HCT116 (cell line): ENCODE results near the gene GPC5. TPM values are rescaled to one million over a fixed set of nuclear protein-coding genes. Genes with fewer than 3 reads are reported as not detected.

Source experiments
- ATAC-seq: fragments of 200-7000 bp; cut with Tn5 transposase; 2 replicates; pipeline ENCODE4 v1.9.1; 2020; ENCODE audit warnings: mild to moderate bottlenecking, moderate library complexity
- BruUV-seq: library from RNA; stranded (reverse); fragments of 400-500 nt; replicated peaks from 2 replicates; lab custom pipeline; 2021; lab: Mats Ljungman, UMichigan
- CTCF ChIA-PET: fragments of 300-600 bp; sonication (Branson Sonifier 250); formaldehyde crosslinking; loops from one replicate; lab custom pipeline; 2021; ENCODE audit warnings: antibody characterized with exemption; lab: Charles Lee
- POLR2A ChIA-PET: fragments of 300-600, 350-600 bp; sonication (Branson Sonifier 250); formaldehyde crosslinking; loops from one replicate; lab custom pipeline; 2021; ENCODE audit warnings: antibody characterized with exemption; lab: Charles Lee
- RAD21 ChIA-PET, 2 experiments: fragments of 300-600 bp; sonication (Branson Sonifier 250); formaldehyde crosslinking; loops; one replicate each; lab custom pipeline; 2023; ENCODE audit warnings: low total read pairs in 2 of 2; ENCODE audit not compliant: uncharacterized antibody in 2 of 2, unreplicated experiment in 2 of 2, low non-redundant PET in 1 of 2; lab: Charles Lee
- DNase-seq: peaks from one replicate; pipeline ENCODE4 v3.0.0-alpha.2; 2010; ENCODE audit warnings: low read depth, low spot score
- H2AFZ ChIP-seq: fragments of 200-600 bp; shearing (Covaris generic), sonication (generic); 2 replicates; pipeline ENCODE4 v1.6.1; 2017; ENCODE audit warnings: low read depth, mixed run types, mixed read lengths, antibody characterized with exemption, low read length; ENCODE audit not compliant: poor library complexity, severe bottlenecking
- H3K27ac ChIP-seq: 2 replicates; pipeline ENCODE4 v1.5.1; 2012; ENCODE audit warnings: low read depth, low read length
- H3K27me3 ChIP-seq: fragments of 200-600 bp; sonication (generic); 2 replicates; pipeline ENCODE4 v1.6.1; 2016; ENCODE audit warnings: mixed run types, low read length, mixed read lengths; ENCODE audit not compliant: insufficient read depth
- H3K36me3 ChIP-seq, 2 experiments: fragments of 200-500 bp in 1 of 2; fragments of 200-600 bp in 1 of 2; sonication (Bioruptor generic) in 1 of 2; sonication (generic) in 1 of 2; 2 replicates each; pipeline versions ENCODE4 v1.5.1 to v1.6.1; 2014 to 2016; ENCODE audit warnings: low read length in 2 of 2, inconsistent platforms in 1 of 2, mixed read lengths in 1 of 2, mixed run types in 1 of 2; ENCODE audit not compliant: insufficient read depth in 2 of 2, control insufficient read depth in 1 of 2
- H3K4me1 ChIP-seq, 2 experiments: fragments of 200-600 bp in 1 of 2; sonication (generic) in 1 of 2; 2 replicates each; pipeline versions ENCODE4 v1.5.1 to v1.6.1; 2012 to 2017; ENCODE audit warnings: low read length in 2 of 2, inconsistent platforms in 1 of 2, mild to moderate bottlenecking in 1 of 2, mixed read lengths in 1 of 2, mixed run types in 1 of 2, moderate library complexity in 1 of 2; ENCODE audit not compliant: insufficient read depth in 2 of 2, control insufficient read depth in 1 of 2
- H3K4me2 ChIP-seq: fragments of 200-600 bp; sonication (generic); 2 replicates; pipeline ENCODE4 v1.6.1; 2017; ENCODE audit warnings: mixed run types, low read length, mixed read lengths
- H3K4me3 ChIP-seq, 2 experiments: fragments of 200-600 bp in 1 of 2; sonication (generic) in 1 of 2; replicated peaks in 1 of 2; 2 replicates each; pipeline ENCODE4 v1.5.1; 2011 to 2016; ENCODE audit warnings: low read length in 2 of 2, control low read depth in 1 of 2, low read depth in 1 of 2, mild to moderate bottlenecking in 1 of 2, mixed read lengths in 1 of 2, mixed run types in 1 of 2
- H3K79me2 ChIP-seq: fragments of 200-600 bp; sonication (generic); 2 replicates; pipeline ENCODE4 v1.6.1; 2017; ENCODE audit warnings: mild to moderate bottlenecking, mixed run types, low read length, moderate library complexity, mixed read lengths; ENCODE audit not compliant: insufficient read depth
- H3K9ac ChIP-seq: fragments of 200-600 bp; sonication (generic); 2 replicates; pipeline ENCODE4 v1.6.1; 2016; ENCODE audit warnings: low read length, mixed read lengths
- H3K9me2 ChIP-seq: fragments of 200-600 bp; sonication (generic), shearing (Covaris generic); 2 replicates; pipeline ENCODE4 v1.6.1; 2017; ENCODE audit warnings: mixed run types, mild to moderate bottlenecking, moderate library complexity; ENCODE audit not compliant: insufficient read depth
- H3K9me3 ChIP-seq, 2 experiments: fragments of 200-500 bp in 1 of 2; fragments of 200-600 bp in 1 of 2; sonication (Bioruptor generic) in 1 of 2; sonication (generic) in 1 of 2; 2 replicates each; pipeline ENCODE4 v1.6.1; 2014 to 2017; ENCODE audit warnings: low read length in 2 of 2, mixed read lengths in 2 of 2, inconsistent platforms in 1 of 2, low read depth in 1 of 2, mild to moderate bottlenecking in 1 of 2, mixed run types in 1 of 2, moderate library complexity in 1 of 2; ENCODE audit not compliant: control insufficient read depth in 1 of 2, insufficient read depth in 1 of 2
- H4K20me1 ChIP-seq: fragments of 200-600 bp; sonication (generic), shearing (Covaris generic); 2 replicates; pipeline ENCODE4 v1.6.1; 2017; ENCODE audit warnings: mixed run types, mild to moderate bottlenecking, moderate library complexity; ENCODE audit not compliant: insufficient read depth
- ATF3 ChIP-seq: IDR thresholded peaks from 2 replicates; pipeline ENCODE4 v1.6.1; 2012
- CBX3 ChIP-seq: IDR thresholded peaks from 2 replicates; pipeline ENCODE4 v1.6.1; 2012; ENCODE audit warnings: low read depth
- CEBPB ChIP-seq: IDR thresholded peaks from 2 replicates; pipeline ENCODE4 v1.6.1; 2012; ENCODE audit warnings: low read depth
- EGR1 ChIP-seq: IDR thresholded peaks from 2 replicates; pipeline ENCODE4 v1.6.1; 2012; ENCODE audit warnings: low read depth
- ELF1 ChIP-seq: IDR thresholded peaks from 2 replicates; pipeline ENCODE4 v1.6.1; 2012; ENCODE audit warnings: low read depth, borderline replicate concordance
- EZH2phosphoT487 ChIP-seq: fragments of 200-600 bp; IDR thresholded peaks from 2 replicates; pipeline ENCODE4 v1.6.1; 2018; ENCODE audit warnings: antibody characterized with exemption, borderline replicate concordance
- FOSL1 ChIP-seq: IDR thresholded peaks from 2 replicates; pipeline ENCODE4 v1.6.1; 2012; ENCODE audit warnings: low read depth
- JUND ChIP-seq: IDR thresholded peaks from 2 replicates; pipeline ENCODE4 v1.6.1; 2012
- MAX ChIP-seq: IDR thresholded peaks from 2 replicates; pipeline ENCODE4 v1.6.1; 2012
- POLR2A ChIP-seq: IDR thresholded peaks from 2 replicates; pipeline ENCODE4 v1.7.0; 2011; ENCODE audit warnings: borderline replicate concordance; ENCODE audit not compliant: insufficient read depth, insufficient read length; ENCODE audit errors: extremely low read depth
- POLR2AphosphoS5 ChIP-seq: IDR thresholded peaks from 2 replicates; pipeline ENCODE4 v1.6.1; 2011; ENCODE audit warnings: mild to moderate bottlenecking, low read depth, low read length, moderate library complexity
- SIN3A ChIP-seq: IDR thresholded peaks from 2 replicates; pipeline ENCODE4 v1.6.1; 2012; ENCODE audit warnings: low read depth
- SP1 ChIP-seq: IDR thresholded peaks from 2 replicates; pipeline ENCODE4 v1.6.1; 2012; ENCODE audit warnings: low read depth
- ZBTB33 ChIP-seq: IDR thresholded peaks from 2 replicates; pipeline ENCODE4 v1.6.1; 2011; ENCODE audit warnings: mild to moderate bottlenecking, low read length, moderate library complexity; ENCODE audit not compliant: insufficient replicate concordance; ENCODE audit errors: extremely low read depth
- ZFX ChIP-seq: fragments of 450-650 bp; IDR thresholded peaks from 2 replicates; pipeline ENCODE4 v1.6.1; 2017
- ZNF274 ChIP-seq: fragments of 200-500 bp; sonication (Bioruptor generic); IDR thresholded peaks from 2 replicates; pipeline ENCODE4 v1.6.1; 2014; ENCODE audit warnings: mild to moderate bottlenecking, low read depth, low read length, inconsistent platforms
- intact Hi-C: fragments of 100-400 bp; cut with micrococcal nuclease; formaldehyde crosslinking; loops from 2 replicates; pipeline ENCODE4 v1.10.0; 2022
- total RNA-seq: library from RNA; stranded (reverse); gene quantifications from one replicate; pipeline ENCODE4 v1.2.1, GENCODE V29; 2021; ENCODE audit not compliant: unreplicated experiment
- TF ChIP-seq, protein P1 (sequence below), 3 experiments: fragments of 200-600 bp in 1 of 3; sonication (generic) in 1 of 3; IDR thresholded peaks in 2 of 3; conservative IDR thresholded peaks in 1 of 3; 2 replicates each; pipeline ENCODE4 v1.5.1; 2012 to 2017; ENCODE audit warnings: low read depth in 2 of 3, low read length in 2 of 3, antibody characterized with exemption in 1 of 3, borderline replicate concordance in 1 of 3, control low read depth in 1 of 3, mild to moderate bottlenecking in 1 of 3, mixed read lengths in 1 of 3, mixed run types in 1 of 3, moderate library complexity in 1 of 3; ENCODE audit not compliant: insufficient read depth in 1 of 3

Gene GPC5
- total RNA-seq, 1 experiment from 2014 or later: not detected

DNA sequence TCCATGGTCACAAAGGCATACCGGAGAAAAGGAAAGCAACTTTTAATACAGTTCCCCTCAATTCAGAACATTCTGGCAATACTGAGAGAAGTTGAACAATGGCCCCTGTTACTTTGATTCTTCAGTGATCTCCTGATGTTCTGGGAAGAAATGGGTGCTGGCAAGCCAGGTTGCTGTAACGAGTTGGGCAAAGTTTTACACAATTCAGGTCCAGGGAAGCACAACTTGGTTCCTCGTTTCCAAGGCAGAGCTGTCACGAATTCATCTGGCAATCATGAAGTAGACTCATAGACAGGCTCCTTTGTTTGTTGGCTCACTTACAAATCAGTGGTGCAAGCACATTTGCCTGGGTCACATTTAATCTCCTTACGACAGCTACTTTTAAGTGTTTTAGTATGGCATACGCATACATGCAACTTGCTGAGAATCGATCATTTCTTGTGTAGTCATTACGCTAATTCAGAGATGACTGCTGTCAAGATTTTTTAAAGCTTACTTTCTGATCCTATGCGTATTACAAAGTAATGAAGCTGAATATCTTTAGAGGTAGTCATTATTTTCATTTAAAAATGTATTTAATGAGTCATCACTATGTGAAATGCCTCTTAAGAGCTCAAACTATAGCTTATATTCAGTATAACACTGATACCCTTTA is 174.7 kb downstream of the GPC5 start:
- Histone ChIP-seq H3K4me2 (no peak overlapping the region), H3K27me3 (no peaks in the 10 kb centered on the region), H3K9me3 (peaks cover 0 to 15% of the 10 kb centered on the region in 2 experiments; a peak in 2 of 4 replicates), H3K27ac (no peak overlapping the region), H2AFZ (no peak overlapping the region), H3K36me3 (no peaks in the 10 kb centered on the region), H3K4me3 (no peak overlapping the region), H3K4me1 (no peaks in the 10 kb centered on the region), H3K9me2 (no peaks in the 10 kb centered on the region), H3K79me2 (no peaks in the 10 kb centered on the region), H3K9ac (no peak overlapping the region), H4K20me1 (no peaks in the 10 kb centered on the region)
- no peak for DNase-seq
- POLR2A ChIA-PET: no interaction called here
- TF ChIP-seq CEBPB: no peak
- no peak for TF ChIP-seq ZFX
- no peak for TF ChIP-seq JUND
- TF ChIP-seq POLR2A: no peak
- no peak for TF ChIP-seq ELF1
- no peak for TF ChIP-seq ATF3
- no peak for TF ChIP-seq ZNF274
- TF ChIP-seq MAX: no peak
- TF ChIP-seq FOSL1: no peak
- TF ChIP-seq SIN3A: no peak
- TF ChIP-seq, protein P1, sequence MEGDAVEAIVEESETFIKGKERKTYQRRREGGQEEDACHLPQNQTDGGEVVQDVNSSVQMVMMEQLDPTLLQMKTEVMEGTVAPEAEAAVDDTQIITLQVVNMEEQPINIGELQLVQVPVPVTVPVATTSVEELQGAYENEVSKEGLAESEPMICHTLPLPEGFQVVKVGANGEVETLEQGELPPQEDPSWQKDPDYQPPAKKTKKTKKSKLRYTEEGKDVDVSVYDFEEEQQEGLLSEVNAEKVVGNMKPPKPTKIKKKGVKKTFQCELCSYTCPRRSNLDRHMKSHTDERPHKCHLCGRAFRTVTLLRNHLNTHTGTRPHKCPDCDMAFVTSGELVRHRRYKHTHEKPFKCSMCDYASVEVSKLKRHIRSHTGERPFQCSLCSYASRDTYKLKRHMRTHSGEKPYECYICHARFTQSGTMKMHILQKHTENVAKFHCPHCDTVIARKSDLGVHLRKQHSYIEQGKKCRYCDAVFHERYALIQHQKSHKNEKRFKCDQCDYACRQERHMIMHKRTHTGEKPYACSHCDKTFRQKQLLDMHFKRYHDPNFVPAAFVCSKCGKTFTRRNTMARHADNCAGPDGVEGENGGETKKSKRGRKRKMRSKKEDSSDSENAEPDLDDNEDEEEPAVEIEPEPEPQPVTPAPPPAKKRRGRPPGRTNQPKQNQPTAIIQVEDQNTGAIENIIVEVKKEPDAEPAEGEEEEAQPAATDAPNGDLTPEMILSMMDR (IDR thresholded peaks at IDR 0.05 in 2 of 3, conservative IDR thresholded peaks at IDR 0.05 in 1 of 3; ENCODE audit: borderline replicate concordance in 1 of 3, insufficient read depth in 1 of 3, low read depth in 2 of 3, low read length in 2 of 3): no peak
- no peak for TF ChIP-seq EGR1
- no peak for TF ChIP-seq CBX3
- no peak for TF ChIP-seq EZH2phosphoT487
- TF ChIP-seq ZBTB33: no peak
- TF ChIP-seq SP1: no peak
- no peak for TF ChIP-seq POLR2AphosphoS5
- no TSS peak for BruUV-seq
- intact Hi-C loops: no loop called here
- RAD21 ChIA-PET: no interaction called here
- no peak for ATAC-seq
- CTCF ChIA-PET: no interaction called here
